Hepatocyte (in vitro differentiated cells): ENCODE results near the gene NMRAL1.

ENCODE experiments used
- EZH2 ChIP-seq: fragments of 200-600 bp; sonication (generic); IDR thresholded peaks from 2 replicates; pipeline ENCODE4 v1.6.1; 2016; ENCODE audit warnings: antibody characterized with exemption, mild to moderate bottlenecking, borderline replicate concordance
- EZH2phosphoT487 ChIP-seq: fragments of 200-600 bp; sonication (generic); IDR thresholded peaks from one replicate; pipeline ENCODE4 v1.6.1; 2018; ENCODE audit warnings: antibody characterized with exemption, mild to moderate bottlenecking, low read depth, moderate library complexity; ENCODE audit not compliant: unreplicated experiment, severe bottlenecking
- TF ChIP-seq, protein P1 (sequence below): fragments of 200-600 bp; sonication (generic); IDR thresholded peaks from 2 replicates; pipeline ENCODE4 v1.5.1; 2016; ENCODE audit warnings: antibody characterized with exemption, mild to moderate bottlenecking; ENCODE audit not compliant: poor library complexity

DNA sequence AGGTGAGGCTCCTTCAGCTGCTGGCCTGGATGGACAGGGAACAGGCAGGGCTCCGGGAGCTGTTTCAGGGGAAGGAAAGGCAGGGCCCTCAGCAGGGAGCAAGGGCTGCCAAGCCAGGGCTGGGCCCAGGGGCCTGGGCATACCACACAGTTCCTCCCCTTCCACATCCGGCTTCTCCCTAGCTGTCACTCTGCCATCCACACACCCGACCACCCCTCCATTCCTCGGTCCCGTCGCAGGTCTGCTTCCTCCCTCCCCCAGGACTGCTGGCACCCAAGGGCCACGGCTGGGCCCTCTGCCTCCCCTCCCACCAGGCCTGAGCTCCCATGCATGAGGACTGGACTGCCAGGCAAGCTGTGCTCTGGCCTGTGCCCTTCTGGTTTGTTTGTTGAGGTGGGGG lies 40.2 kb upstream of the NMRAL1 start:
- TF ChIP-seq, protein P1, sequence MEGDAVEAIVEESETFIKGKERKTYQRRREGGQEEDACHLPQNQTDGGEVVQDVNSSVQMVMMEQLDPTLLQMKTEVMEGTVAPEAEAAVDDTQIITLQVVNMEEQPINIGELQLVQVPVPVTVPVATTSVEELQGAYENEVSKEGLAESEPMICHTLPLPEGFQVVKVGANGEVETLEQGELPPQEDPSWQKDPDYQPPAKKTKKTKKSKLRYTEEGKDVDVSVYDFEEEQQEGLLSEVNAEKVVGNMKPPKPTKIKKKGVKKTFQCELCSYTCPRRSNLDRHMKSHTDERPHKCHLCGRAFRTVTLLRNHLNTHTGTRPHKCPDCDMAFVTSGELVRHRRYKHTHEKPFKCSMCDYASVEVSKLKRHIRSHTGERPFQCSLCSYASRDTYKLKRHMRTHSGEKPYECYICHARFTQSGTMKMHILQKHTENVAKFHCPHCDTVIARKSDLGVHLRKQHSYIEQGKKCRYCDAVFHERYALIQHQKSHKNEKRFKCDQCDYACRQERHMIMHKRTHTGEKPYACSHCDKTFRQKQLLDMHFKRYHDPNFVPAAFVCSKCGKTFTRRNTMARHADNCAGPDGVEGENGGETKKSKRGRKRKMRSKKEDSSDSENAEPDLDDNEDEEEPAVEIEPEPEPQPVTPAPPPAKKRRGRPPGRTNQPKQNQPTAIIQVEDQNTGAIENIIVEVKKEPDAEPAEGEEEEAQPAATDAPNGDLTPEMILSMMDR, result no peak
- TF ChIP-seq EZH2 (no peak), EZH2phosphoT487 (no peak)
